GM18498 (cell line): Measurements from ENCODE around the gene RALGAPA2.

Experiments used
- ATAC-seq: cut with Tn5 transposase; IDR thresholded peaks from one replicate; pipeline ENCODE4 v1.9.1; 2021; ENCODE audit warnings: mild to moderate bottlenecking, moderate library complexity; ENCODE audit not compliant: unreplicated experiment

The RALGAPA2 gene

DNA sequence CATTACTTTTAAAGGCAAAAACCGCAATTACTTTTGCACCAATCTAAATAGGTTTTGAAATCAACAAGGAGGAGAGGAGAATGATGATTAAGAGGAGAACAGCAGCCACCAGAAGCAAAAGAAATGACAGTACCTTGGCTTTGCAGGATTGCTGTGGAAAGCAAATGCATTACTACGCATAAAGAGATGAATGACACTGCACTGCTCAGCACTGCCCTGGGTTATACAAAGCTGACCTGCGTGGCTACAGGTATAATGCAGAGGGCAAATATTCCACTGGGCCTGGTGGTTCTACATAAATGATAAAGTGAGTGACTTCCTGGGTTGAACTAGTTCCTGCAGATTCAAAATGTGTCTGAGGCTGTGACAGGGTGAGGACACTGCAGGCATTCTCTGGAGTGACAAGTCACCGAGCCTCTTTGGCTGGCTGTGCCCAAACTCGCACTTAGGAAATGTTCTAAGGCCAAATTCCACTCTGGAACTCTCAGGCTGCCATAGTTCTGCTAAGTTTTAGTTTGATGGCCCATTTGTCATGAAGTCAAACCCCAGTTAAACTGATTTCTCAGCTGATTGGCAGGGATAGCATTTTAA lies 265.9 kb downstream of the RALGAPA2 start:
- ATAC-seq, result no peak

DNA sequence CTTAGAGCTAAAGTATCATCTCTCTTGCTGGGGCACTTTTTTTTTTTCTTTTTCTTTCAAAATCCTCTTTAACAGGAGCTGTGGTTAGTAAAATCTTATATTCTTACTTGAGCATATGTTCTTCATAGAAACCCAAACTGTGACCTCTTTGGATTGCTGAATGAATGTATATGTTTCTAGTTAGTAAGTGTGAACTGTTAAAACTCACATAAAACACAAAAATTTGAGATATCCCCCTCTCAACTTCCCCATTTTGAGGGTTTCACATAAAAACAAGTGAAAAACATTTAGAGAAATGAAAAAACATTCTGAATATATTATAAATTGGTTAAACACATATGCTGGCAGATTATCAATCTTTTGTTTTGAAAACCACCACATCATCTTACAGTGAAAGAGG lies 266.4 kb downstream of the RALGAPA2 start:
- ATAC-seq, result no peak

DNA sequence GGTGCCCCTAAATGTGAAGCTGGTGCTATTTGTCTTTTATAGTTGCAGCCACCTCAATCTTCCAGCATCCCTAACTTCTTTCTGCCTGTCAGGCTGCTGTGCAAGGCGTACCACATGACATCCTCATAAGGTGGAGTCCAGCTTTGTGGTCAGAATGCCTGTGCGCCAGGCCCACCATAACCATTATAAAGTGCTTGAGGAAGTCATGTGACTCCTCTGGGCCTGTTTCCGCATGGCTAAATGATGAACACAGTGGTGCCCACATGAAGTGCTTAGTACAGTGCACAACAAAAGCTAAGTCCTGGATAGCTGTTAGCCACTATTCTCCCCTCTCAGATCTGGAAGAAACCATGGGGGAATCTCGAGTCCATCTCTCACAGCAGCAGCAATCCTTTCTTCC lies 268.9 kb downstream of the RALGAPA2 start:
- ATAC-seq, result no peak

DNA sequence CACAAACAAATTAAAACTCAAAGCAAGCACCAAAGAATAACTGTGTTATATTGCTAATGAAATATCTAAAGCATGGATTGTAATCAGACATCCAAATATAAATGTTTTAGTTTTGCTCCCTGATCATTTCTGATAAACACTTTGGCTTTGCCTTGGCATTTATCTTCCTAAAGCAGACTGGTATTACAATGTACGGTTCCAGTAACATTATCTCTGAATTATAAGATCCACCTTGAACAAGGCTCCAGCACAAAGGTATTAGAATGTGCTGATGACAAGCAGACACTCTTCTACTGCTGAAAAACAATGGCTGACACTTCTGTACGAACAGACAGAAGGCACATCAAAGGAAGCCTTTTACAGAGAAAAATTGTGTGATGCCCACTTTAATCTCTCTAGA lies 270.0 kb downstream of the RALGAPA2 start:
- ATAC-seq, result no peak

DNA sequence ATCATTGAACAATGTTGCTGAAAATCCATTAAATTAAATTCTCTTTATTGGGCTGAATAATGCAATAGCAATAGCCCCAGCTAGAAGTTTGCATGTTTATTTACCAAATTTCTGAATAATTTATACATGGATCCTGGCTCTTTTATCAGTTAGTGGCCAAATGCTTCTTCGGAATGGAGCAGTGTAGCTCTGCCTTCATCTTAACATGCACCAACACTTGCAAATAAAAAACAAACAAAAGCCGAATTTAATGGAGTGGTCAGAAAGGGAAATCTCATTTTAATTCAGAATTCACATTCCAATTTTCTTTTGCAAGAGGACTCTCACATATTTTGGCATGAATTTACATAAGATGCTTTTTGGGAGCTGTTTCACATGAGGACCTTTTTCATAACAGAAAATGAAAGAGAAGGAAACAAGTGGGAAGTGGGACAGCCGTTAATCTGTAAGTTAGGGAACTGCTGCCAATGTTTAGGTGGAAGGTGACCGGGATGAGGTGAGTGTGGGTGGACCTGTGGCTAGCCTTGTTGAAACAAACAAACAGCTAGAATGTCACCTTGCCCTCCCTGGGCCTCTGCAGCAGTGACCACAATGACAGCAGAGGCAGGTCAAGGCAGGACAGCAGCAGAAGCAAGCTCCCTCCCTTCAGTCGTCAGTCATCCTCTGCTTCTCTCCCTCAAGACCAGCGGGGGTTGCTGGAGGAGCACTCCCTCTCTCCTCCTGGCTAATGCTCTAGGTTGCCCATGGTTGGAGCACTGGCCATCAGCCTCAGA lies 271.4 kb downstream of the RALGAPA2 start:
- ATAC-seq, result no peak

DNA sequence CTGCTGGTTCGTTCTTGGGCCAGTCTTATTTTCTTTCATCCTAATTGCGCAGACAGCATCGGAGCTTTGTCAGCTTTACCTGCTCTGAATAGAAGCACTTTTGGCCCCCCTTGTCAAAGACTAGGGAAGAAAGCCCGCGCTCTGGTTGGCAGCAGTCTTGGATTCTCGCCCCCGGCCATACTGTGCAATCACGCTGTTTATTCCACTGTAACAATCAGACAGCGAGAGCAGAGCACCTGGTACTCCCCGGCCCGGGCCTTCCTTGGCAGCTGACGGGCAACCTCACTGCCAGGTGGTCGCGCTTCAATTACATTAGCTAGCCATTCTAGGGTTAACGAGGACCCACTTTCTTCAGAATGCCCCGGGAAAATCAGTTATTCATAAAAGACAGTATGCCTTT lies 272.0 kb downstream of the RALGAPA2 start:
- ATAC-seq, result no peak

DNA sequence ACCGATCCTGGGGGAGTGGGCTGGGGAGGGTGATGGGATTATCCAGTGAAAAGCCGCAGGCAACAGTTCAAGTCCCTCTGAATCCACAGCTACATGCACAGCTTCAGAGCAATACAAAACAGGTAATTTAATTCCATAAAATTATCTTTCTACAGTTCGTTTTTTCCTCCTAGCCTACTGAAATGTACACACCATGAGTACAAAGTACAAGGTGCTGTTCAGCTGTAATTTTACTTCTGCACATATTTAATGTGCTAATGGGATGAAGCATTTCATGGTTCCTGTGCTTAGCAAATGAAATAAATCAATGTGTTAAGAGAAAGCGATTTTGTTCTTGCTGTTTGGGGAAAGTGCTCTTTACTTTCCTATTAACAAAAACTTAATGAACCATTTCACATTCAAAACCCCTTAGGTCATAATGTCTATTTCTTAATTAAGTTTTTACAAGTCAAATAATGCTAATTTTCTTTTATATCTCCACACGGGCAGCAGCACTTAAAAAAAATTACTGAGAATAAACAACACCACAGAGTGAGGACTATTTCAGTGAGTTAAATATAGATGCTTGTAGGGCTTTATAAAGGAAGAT lies 272.7 kb downstream of the RALGAPA2 start:
- ATAC-seq, result no peak

DNA sequence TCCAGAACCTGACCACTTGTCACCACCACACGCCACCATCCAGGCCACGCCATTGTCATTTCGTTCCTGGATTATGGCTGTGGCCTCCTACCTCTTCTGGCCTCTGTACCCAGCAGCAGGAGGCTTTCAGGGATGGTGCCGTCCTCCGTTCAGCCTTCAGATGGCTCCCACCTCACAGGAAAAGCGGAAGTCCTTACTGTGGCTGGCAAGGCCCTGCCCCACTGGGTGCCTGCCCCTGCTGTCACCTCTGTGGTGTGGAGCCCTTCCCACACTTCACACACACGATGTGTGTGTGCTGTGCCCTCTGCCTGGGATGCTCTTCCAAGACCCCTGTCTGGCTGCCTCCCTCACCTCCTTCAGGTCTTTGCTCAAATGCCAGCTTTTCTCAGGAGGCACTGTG lies 275.1 kb downstream of the RALGAPA2 start:
- ATAC-seq, result no peak

DNA sequence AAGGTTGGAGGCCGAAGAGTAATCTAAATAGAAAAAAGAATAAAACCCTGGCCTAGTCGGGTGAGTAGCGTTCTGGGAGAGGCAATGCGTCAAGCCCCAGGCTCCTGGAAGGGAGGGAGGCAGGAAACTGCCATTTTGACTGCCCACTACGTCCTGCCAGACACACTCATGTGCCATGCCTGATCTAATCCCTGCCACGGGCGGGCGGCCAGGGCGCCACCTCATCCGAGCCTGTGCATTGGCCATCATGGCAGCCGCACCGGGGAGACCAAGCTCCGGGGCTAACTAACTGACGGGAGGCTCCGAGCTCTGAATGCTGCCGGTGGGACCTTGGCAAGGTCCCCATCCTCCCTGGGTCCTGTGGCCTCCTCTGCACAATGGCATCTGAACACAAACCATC lies 275.8 kb downstream of the RALGAPA2 start:
- ATAC-seq, result no peak

DNA sequence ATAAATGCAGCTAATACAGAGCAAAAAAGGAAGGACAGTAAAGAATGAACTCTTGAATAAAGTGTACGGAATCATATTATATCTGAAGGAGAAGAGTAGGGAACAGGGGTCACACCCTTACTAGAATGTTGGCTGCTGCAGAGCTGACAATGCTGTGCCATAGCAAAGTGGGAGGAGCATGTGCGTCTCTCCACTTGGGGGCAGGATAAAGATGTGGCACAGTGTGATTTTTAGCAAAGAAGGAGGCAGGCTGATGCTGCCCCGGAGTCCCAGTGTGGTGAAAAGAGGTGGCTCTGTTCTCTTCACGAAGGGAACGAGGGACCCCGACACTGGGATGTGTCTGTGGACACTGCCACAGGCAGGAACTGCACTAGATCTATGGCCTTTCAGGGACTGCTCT lies 277.0 kb downstream of the RALGAPA2 start:
- no peak for ATAC-seq

DNA sequence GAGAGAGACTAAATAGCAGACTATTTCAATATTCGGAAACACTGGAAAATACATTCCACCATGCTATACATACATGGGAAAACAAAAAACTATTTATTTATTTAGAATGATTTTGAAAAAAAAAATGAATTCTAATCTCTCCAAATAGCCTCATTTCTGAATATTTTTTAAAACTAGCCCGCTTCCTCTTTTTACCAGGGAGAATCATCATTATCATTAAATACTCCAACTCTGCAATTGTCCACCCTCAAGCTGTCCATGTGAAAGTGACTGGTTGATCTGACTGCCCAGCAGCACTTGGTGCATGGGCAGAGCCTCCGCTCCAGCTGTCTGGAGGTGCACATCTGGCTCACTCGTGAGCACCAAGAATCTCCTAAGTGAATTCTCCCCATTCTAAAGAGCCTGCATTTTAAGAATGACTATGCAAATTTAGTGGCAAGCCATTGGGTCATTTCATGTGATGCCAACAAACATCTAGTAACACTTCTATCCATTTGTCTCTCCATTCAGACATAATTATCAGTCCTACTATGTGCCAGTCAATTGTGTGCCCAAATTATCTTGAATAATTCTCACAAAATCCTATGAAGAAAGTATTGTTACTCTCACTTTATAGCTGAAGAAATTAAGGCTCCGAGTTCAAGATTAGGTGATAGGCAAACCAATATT lies 279.7 kb downstream of the RALGAPA2 start:
- no peak for ATAC-seq

DNA sequence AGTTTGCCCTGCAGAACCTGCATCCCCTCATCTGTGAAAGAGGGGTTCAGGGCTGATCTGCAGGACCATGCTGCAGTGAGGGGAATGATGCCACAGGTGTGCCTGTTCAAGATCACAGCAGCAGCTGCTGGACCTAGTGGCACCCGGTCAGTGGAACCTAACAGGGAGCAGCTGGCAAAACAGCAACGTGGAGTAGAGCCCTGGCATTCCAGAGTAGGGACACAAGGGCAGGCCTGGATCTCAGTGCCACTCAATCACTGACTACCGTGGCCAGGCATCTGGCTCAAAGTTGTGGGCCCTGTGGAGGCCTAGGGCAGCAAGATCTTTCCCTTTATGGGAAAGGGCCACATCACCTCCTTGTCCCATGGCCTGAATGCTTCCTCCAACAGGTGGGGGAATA lies 282.4 kb downstream of the RALGAPA2 start:
- no peak for ATAC-seq

DNA sequence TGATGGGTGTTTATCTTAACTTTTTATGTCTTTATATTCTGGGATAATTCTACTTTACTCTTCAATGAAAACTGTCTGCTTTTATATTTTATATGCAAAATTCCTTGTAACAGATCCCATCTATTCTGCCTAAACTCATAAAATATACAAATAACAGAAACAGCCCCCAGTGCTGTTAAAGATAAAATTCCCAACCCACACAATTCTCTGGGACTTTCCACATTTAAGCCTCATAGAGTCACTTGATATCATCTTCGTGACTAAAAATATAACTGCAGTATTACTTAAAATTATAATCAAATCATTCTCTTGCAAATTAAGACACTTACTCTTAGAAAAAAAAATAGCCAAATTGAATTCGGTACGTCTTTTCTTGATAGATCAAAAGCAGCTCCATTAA lies 284.4 kb downstream of the RALGAPA2 start:
- no peak for ATAC-seq

DNA sequence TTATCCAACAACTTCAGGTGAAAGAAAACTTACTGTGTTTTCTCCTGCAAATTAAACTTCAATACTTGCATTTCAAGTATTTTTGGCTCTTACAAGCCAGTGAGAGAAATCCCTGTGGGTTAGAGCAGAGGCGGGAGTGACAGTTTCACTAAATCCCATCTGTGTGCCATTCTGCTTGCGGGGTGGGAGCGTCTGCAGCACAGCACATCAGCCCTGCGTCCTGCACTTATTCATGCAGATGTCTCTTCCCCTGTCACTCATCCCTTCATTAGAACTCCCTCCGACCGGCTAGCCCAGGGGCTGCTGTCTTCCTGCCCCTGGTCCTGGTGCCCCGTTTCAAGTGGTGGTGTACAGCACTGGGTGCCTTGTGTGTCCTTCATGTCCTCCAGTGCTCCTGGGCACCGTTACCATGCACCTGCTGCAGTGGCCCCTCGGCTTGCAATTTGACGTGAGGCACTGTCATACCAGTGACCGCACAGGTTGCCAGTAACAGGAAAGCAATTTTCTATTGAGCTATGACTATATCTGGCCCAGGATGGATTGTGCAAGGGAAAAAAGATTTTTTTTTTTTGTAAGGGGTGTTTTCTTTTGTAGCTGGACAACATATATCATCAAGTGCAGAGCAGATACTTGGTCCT lies 285.1 kb downstream of the RALGAPA2 start:
- no peak for ATAC-seq

DNA sequence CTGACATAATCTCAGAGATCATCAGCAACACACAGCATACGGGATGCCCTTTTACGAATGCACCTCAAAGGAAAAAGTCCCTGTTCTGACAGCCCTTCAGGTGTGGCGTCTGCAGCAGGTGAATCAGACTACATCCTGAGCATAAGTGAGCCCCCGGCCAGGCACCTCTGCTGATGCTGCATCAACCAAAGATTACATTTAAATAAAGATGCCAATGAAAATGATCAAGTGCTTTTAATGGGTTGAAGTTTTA lies 285.9 kb downstream of the RALGAPA2 start:
- ATAC-seq, result no peak

DNA sequence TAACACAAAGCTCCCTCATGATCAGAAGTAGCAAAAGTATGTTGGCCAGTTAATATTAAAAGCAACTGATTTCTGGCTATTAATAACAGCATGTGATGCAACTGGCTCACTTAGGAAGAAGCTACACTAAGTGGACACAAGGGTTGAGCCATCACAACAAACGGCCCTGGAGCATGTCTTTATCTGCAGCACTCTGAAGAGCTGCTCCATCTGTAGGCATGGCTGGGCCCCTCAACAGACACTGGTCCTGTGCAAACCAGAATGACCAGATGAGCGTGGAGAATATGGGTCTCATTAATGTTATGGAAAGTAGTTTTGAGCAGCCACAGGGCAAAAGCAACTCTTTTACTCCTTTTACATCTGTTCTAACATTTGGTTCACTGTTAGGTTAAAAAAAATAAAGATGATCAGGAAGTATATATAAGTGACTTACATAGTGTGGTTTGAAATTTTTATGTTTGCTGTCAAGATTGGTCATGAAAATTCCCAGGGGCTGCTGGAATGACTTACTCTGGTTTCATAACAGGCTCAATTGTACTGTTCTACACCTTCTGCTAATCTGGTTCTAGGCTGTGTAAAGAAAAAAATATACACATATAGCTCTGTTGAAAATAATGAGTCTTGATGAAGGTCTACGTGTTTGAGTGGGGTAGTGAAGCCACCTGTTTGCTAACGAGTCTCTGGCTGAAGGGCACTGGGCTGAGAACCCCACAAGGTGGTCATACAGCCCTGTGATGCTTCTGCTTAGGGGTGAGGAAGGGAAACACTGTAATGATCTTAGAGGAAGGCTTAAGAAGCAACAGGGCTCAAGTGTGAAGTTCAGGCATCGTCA lies 286.4 kb downstream of the RALGAPA2 start:
- ATAC-seq, result no peak

DNA sequence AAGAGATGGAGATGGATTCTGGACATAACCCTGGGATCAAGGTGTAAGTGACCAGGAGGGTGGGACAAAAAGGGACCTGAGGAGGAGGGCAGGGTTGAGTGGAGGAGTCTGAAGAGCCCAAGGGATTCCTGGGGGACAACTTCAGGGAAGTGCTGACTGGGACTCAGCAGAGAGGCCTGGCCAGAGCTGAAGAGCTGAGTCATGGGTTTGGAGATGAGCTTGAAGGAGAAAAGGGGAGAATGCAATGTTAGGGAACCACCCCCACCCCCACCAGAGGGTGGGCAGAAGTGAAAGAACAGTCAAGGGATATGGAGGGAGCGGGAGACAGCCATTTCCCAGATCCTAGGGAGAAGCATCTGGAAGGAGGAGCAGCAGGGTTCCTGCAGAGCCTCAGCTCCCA lies 289.3 kb downstream of the RALGAPA2 start:
- ATAC-seq, result no peak

DNA sequence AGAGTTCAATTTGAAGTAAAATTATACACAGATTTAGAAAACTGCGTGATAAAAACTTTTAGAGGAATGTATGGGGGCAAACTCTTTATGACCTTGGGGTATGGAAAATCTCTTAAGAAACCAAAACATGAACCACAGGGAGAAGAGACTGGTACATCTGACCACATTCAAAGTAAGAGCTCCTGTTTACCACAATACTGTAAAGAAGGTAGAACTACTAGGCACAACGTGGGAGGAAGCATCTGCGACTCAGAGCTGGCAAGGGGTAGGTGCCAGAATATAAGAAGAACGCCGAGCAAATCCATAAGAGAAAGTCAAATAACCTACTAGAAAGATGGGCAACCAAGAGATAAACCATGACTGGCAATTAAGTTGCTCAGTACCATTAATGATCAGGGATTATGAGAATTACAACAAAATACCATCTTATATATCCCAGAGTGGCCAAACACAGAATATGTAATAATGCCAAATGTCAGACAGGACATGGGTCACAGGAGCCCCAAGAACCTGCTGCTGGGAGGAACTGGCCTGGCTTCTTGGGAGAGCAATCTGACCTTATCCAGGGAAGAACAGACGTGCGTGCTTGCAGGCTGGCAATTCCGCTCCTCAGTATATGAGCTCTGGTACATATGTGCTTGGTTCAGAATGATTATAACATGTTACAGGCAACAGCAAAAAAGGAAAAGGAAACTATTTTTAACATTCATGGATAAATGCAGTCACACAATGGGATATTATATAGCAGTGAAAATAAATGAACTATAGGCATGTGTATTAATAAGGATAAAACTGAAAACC lies 294.4 kb downstream of the RALGAPA2 start:
- no peak for ATAC-seq

DNA sequence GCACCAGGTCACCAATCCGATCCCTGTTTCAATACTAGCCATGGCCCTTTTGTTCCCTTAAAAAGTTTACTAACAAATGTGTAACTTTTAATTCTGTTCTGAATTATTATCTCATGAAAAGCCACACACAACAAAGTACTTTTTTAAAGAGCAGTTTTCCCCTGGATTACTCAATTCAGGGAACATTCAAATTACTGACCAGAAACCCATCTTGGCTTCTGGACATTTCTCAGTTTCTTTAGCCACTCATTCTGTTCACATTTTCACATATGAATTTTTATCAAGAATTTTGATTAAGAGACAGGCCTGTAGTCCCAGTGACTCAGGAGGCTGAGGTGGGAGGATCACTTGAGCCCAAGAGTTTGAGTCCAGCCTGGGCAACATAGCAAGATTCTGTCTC lies 297.1 kb downstream of the RALGAPA2 start:
- ATAC-seq, result no peak

DNA sequence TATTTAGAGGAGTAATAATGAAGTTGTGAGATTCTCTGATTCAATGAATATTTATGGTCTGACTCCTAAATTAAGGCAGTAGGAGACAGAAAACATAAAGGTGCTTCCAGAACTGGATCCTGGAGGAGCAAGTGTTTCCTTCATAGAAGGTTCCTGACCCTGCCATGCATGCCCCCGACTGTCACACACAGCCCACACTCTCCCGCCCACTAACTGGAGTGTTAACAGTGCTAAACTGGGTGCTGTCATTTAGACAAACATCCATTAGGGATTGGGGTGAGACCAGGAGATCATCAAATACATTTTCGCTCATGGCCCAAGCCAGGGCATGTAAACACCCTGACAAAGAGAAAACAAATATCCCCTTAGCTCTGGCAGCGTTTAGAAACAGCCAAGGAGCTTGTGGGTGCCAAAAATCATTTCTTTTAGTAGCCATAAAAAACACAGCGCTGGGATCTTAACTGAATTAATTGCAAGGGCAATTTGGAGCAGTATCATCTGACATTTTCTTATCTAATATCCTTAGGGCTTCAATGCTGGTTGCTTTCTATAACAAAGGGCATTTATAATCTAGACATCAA lies 297.7 kb downstream of the RALGAPA2 start:
- no peak for ATAC-seq
